ENCODE data around the gene RASGRP3.

DNA sequence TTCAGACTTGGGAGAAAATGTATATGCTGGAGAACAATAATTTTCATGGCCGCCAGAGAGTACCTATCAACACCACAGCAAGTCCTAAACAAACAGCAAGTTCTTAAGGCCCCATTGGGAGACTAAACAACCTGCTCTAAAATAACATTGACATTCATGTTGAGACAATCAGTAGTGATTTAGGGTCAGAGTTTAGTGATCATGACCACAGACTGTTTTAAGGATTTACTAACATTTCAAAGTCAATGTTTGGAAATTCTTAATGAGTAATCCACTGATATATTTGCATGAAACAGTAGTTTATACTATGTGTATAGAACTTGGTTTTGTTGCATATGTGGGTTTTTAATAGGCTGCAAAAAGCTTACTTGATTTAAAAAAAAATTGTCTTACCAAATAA, 34.7 kb downstream of the RASGRP3 start:
- TF ChIP-seq CTCF (IDR thresholded peaks at IDR 0.05) (no peak), POLR2A (IDR thresholded peaks at IDR 0.05) (no peak)

Measured in uterus (tissue), 2 donors.